Kidney epithelial cell (primary cell): Measurements from ENCODE around the gene HTR3B. TPM values are rescaled to one million over a fixed set of nuclear protein-coding genes. Genes with fewer than 3 reads are reported as not detected.

Experiments used
- DNase-seq: peaks from one replicate; pipeline ENCODE4 v3.0.0-alpha.2; 2010; ENCODE audit warnings: low read depth
- H3K27me3 ChIP-seq: 2 replicates; pipeline ENCODE4 v1.6.0; 2011; ENCODE audit warnings: low read length; ENCODE audit not compliant: control insufficient read depth, insufficient read depth
- H3K36me3 ChIP-seq: 2 replicates; pipeline ENCODE4 v1.5.1; 2011; ENCODE audit warnings: low read length; ENCODE audit not compliant: control insufficient read depth, insufficient read depth
- H3K4me3 ChIP-seq: 2 replicates; pipeline ENCODE4 v1.5.1; 2011; ENCODE audit warnings: low read depth, mild to moderate bottlenecking, control low read depth, low read length
- CTCF ChIP-seq: IDR thresholded peaks from 2 replicates; pipeline ENCODE4 v1.5.1; 2011; ENCODE audit warnings: mild to moderate bottlenecking, moderate library complexity, low read length, control low read depth, inconsistent platforms; ENCODE audit not compliant: insufficient read depth, poor library complexity, severe bottlenecking
- total RNA-seq: library from RNA; depleted of rRNA; stranded (reverse); fragments of >200 nt; gene quantifications from 2 replicates; pipeline ENCODE4 v1.2.3, GENCODE V29; 2015

The HTR3B gene
- total RNA-seq, 1 donor from 2014 or later, result not detected

- H3K27me3 ChIP-seq, result peaks cover 11% of the 10 kb centered on the region
- H3K36me3 ChIP-seq, result no peaks in the 10 kb centered on the region
- TF ChIP-seq CTCF, result no peak
- no peak overlapping the region for H3K4me3 ChIP-seq
- no peak for DNase-seq
Measured at GRCh38 chr11:113977071-113977490, 72.5 kb downstream of the HTR3B start.

GRCh38 chr11:113977701-113978100 is 73.1 kb downstream of the HTR3B start:
- H3K4me3 ChIP-seq, result no peak overlapping the region
- no peak for DNase-seq
- H3K36me3 ChIP-seq, result no peaks in the 10 kb centered on the region
- TF ChIP-seq CTCF, result no peak
- peaks cover 11% of the 10 kb centered on the region for H3K27me3 ChIP-seq

- Histone ChIP-seq H3K4me3 (no peak overlapping the region), H3K36me3 (no peaks in the 10 kb centered on the region), H3K27me3 (peaks cover 11% of the 10 kb centered on the region)
- no peak for TF ChIP-seq CTCF
- no peak for DNase-seq
Measured at GRCh38 chr11:113979431-113979830, 74.8 kb downstream of the HTR3B start.

GRCh38 chr11:113980785-113981184 is 76.2 kb downstream of the HTR3B start:
- Histone ChIP-seq H3K36me3 (no peaks in the 10 kb centered on the region), H3K27me3 (peaks cover 3% of the 10 kb centered on the region), H3K4me3 (no peak overlapping the region)
- no peak for DNase-seq
- TF ChIP-seq CTCF, result no peak

- no peaks in the 10 kb centered on the region for H3K36me3 ChIP-seq
- no peak overlapping the region for H3K4me3 ChIP-seq
- H3K27me3 ChIP-seq, result peaks cover 2% of the 10 kb centered on the region
- no peak for DNase-seq
- TF ChIP-seq CTCF, result no peak
Measured at GRCh38 chr11:113982306-113982705, 77.7 kb downstream of the HTR3B start.

DNA sequence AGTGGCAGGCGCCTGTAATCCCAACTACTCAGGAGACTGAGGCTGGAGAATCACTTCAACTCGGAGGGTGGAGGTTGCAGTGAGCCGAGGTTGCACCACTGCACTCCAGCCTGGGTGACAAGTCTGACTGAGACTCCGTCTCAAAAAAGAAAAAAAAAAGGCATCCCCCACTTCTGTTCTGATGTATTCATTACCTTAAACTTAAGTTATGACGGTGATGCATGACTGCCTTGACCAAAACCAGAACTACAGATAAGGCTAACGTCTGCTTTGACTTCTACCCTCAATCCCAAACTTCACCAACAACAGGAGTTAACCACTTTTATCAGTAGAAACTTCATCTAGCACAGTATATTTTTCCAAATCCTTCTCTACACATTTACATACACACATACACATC is 80.2 kb downstream of the HTR3B start:
- TF ChIP-seq CTCF, result no peak
- H3K36me3 ChIP-seq, result no peaks in the 10 kb centered on the region
- H3K4me3 ChIP-seq, result no peak overlapping the region
- H3K27me3 ChIP-seq, result peaks cover under 1% of the 10 kb centered on the region
- DNase-seq, result no peak
